ENCODE results near the gene CD3E.

- TF ChIP-seq CTCF (IDR thresholded peaks at IDR 0.05) (no peak), POLR2A (IDR thresholded peaks at IDR 0.05) (no peak)
Measured at GRCh38 chr11:118306556-118306955, 2.0 kb downstream of the CD3E start.

Measured in lower leg skin (tissue), 3 donors.